HG02610 (cell line): ENCODE data around the gene NAA38.

Experiments used
- ATAC-seq: cut with Tn5 transposase; IDR thresholded peaks from one replicate; pipeline ENCODE4 v1.9.1; 2021; ENCODE audit warnings: mild to moderate bottlenecking, moderate library complexity; ENCODE audit not compliant: unreplicated experiment

NAA38 gene, protein sequence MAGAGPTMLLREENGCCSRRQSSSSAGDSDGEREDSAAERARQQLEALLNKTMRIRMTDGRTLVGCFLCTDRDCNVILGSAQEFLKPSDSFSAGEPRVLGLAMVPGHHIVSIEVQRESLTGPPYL

DNA sequence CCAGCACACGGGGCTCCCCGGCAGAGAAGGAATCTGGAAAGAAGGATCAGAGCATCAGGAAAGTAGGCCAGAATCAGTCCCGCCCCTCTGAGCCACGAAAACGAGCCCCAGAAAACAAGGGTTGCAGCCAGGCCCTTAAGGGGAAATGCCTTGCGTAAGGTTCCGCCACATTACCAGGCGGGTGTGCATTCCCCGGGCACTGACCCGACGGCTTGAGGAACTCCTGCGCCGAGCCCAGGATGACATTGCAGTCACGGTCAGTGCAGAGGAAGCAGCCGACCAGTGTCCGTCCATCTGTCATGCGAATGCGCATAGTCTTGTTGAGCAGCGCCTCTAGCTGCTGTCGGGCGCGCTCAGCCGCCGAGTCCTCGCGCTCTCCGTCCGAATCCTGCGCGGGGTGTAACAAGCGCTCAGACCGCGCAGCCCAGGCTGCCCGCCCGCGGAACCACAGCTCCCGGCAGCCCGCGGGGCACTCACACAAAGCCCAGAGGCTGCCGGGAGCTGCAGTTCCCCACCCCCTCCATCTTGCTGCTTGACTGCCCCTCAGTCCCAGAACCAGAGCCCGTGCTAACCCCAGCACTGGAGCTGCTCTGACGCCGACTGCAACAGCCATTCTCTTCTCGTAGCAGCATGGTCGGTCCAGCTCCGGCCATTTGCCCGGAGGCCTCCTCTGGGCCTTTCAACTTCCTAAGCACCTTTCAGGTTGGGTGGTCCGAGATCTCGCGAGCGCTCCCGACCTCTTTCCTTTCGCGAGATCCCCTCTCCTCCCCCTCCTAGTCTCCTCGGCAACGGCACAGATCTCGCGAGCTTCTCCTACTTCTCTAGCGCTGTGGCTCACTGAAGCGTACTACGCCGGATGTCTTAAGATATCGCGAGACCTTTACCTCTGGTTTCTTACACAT, at the start of gene NAA38:
NAA38 (minus strand) TSS at position 749 of the 902 bp plus-strand sequence; CDS start at position 653, 96 bp downstream.
- peak; percentile 75 for ATAC-seq

- no peak for ATAC-seq
Observed at GRCh38 chr17:7903154-7904103, 46.1 kb upstream of the NAA38 start.

GRCh38 chr17:7897773-7898172, 40.4 kb upstream of the NAA38 start:
- ATAC-seq = no peak

- no peak for ATAC-seq
Observed at GRCh38 chr17:7897090-7897489, 39.7 kb upstream of the NAA38 start.

- no peak for ATAC-seq
Observed at GRCh38 chr17:7894866-7895265, 37.5 kb upstream of the NAA38 start.

DNA sequence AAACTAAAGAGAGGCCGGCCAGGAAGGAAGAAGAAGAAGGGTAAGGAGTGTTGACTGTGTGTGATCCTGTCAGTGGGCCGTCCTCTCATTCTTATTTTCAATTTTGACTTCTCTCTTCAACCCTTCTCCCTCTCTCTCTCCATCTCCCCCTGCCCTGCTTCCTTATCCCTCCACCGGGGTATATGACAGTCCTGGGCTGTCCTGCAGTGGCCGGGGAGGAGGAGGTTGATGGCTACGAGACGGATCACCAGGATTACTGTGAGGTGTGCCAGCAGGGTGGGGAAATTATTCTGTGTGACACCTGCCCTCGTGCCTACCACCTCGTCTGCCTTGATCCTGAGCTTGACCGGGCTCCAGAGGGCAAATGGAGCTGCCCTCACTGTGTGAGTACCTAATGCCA, 36.9 kb upstream of the NAA38 start:
- ATAC-seq = no peak

GRCh38 chr17:7893187-7893880, 36.0 kb upstream of the NAA38 start:
- no peak for ATAC-seq

DNA sequence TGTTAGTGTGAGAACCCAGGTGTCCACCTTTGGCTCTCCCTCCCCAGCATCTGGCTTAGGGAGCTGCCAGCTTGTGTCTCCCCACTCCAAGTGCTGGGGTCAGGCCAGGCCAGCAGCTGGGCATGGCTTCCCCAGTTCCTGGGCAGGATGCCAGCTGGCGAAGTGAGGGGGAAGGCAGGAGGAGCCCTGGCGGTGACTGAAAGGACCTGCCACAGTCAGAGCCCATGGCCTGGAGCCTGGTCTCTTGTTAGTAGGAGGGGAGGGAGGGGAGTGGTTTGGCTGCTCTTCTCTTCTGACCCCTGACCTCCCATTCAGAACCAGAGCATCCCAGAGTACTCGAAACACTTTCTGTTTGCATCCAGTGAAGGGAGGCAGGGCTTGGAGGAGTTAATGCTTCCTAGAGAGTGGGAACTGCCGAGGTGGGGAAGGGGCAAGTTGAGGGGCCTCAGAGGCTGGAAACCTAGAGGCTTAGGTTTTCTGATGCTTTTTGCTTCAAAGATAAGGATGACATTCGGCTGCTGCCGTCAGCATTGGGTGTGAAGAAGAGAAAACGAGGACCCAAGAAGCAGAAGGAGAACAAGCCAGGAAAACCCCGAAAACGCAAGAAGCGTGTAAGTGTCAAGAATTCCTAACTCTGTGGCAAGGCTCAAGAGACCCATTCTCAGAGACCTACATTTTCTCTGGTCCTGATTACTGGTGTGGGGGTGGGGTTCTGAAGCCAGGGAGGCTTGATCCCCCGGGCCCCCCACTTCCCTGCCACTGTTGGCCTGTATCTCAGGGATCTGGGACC, 32.0 kb upstream of the NAA38 start:
- no peak for ATAC-seq

- peak; percentile 4 for ATAC-seq
Observed at GRCh38 chr17:7888184-7888920, 31.0 kb upstream of the NAA38 start, which contains the start of gene CHD3. TSS of gene CHD3 (plus strand) at chr17:7888789. CDS start at chr17:7889001, 212 bp downstream.

DNA sequence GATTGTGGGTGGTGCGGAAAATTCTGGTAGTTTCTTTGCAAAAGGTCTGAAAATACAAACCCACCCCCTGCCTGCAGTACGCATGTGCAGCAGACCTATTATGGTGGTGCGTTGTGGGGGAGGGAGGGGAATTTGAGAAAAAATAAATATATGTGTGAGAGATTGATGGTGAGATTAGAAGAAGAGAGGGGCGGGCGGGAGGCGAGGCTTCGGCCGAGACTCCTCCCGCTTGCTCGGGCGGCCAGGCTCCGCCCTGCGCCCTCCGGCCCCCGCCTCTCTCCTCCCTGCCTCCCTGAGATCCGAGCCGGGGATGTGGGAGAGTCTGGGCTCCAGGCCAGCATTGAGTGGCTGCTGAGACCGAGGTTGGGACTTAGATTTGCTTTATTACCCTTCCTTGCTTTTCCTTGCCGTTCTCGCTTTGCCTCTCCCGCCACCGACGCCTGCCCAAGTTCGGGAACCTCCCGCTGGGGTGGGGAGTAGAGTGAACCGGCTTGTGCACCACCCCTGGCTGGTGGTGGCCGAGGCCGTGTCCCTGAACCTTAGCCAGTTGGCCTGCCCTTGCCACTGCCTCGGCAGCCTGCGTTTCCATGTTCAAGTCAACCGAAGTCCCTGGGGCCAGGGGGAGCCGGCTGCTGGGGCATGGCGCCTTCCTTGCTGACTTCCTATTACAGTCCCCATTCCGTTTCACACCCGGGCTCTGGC, 30.3 kb upstream of the NAA38 start:
- ATAC-seq = peak; percentile 58

GRCh38 chr17:7887038-7887481, 29.7 kb upstream of the NAA38 start:
- no peak for ATAC-seq

DNA sequence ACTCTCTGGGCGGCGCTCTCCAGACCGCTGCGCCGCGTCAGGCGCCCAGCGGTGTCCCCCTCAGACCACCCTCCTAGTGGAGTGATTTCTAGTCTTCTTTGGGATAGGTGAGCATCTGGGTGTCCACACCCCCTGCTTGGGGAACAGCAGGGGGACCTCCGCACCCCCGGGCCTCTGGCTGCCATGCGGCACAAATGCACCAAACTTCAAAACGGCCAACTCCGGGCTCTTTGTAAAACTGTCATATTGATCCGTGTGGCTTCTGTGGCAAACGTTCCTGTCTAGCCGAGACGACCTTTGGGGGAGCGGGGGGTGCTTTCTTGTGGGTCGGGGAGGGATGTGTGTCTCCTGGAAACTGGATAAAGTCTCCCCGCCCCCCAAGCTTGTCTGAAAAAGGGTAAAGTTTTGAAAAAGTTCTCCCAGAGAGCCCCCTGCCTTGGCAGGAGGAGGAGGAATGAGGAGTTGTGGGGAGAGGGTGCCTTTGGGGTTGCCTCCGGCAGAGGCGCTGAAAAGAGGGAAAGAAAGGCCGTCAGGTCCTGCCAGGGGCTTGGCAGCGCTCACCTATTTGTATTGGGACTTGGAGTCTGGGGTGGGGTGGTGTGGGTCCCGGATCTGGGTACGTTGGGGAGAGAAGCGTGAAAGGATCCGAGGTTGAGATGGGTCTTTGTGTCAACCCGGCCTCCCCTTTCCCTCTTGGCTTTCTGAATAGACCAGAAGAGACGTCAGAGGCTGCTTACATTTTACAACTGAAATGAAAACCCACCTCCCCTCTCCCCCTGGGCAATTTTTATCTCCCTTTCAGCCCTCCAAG, 29.1 kb upstream of the NAA38 start:
- ATAC-seq = no peak

DNA sequence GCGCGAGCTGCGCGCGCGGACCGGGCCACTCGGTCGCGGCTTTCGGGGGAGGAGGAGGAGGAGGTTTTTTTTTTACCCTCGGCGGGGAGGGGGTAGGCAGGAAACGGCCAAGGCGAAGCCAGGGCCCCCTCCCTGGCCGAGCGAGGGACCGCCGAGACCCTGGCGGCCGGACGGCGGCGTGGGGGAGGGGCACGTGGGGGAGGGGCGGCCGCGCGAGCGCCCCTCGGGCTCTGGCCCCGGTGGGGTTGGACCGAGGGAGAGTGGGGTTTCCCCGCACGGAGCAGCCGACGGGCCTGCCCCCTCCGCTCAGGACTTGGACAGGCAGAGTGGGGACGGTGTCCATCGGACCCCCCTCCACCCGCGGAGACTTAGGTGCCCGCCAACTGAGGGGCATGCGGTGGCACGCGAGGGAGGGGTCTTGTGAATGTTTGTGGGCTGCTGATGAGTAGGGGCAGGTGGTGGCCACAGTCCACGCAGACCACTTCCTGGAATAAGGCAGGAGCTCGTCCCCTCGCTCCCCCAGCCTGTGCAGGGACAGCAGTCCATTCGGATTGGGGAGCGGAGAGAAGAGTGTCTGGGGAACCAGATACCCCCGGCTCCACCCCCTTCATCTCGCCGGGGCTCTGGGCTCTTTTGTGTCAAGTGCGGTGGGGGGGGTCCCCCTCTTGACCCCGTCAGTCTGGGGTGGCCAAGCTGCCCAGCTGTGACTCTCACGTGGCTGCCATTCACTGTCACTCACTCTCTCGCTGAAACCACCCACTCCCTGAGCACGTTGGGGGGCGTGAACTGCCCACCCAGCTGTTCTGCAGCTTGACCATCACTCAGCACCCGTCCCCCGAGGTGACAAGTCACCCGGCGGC, 28.2 kb upstream of the NAA38 start:
- no peak for ATAC-seq

- ATAC-seq = no peak
Observed at GRCh38 chr17:7884581-7885366, 27.4 kb upstream of the NAA38 start.

DNA sequence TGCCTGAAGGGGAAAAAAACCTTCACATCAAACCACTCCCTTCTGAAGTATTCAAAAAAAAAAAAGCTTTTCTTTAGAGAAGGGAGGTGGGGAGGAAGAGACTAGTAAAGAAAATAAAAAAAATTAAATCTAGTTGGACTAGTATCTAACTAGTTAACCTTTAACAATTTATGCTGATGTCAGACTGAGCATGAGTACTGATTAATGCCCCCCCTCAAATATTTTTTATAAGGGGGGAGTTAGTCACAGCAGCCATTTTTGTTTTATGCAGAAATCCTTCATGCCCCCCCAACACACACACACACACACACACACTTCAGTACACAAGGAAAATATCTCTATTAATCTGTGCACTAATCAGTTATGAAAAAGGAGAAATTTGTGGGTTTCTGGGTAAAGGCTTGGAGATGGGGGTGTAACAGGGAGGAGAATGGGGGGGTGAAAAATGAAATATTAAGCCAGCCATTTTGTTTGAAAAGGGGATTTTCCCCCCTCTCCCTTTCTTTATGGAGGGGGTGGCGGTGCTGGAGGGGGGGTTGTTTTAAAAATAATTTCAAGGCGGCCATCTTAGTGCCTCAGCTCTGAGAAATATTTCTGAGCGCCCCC, 26.5 kb upstream of the NAA38 start:
- ATAC-seq = no peak
